H1 (cell line): ENCODE data around the gene SSU72. TPM values are rescaled to one million over a fixed set of nuclear protein-coding genes. Genes with fewer than 3 reads are reported as not detected.

ENCODE experiments used
- CTCF ChIA-PET: fragments of 300-600 bp; sonication (Branson Sonifier 250); formaldehyde crosslinking; loops from one replicate; lab custom pipeline; 2021; ENCODE audit not compliant: partially characterized antibody; lab: Charles Lee
- POLR2A ChIA-PET: fragments of 300-600 bp; sonication (Branson Sonifier 250); formaldehyde crosslinking; loops from one replicate; lab custom pipeline; 2021; ENCODE audit warnings: inconsistent platforms; ENCODE audit not compliant: partially characterized antibody; lab: Charles Lee
- DNase-seq, 2 experiments: peaks; one replicate each; pipeline versions ENCODE4 v3.0.0 to v3.0.0-alpha.2; 2010 to 2022; ENCODE audit warnings: low spot score in 2 of 2, low read depth in 1 of 2, mixed read lengths in 1 of 2
- FAIRE-seq: peaks from 2 replicates; lab custom pipeline; 2011; peaks lifted over from hg19 to GRCh38; lab: Jason Lieb, UNC
- H2AFZ ChIP-seq: 2 replicates; pipeline ENCODE4 v1.8.1; 2012; ENCODE audit warnings: low read length, inconsistent platforms
- H2AK5ac ChIP-seq: 2 replicates; pipeline ENCODE4 v1.6.1; 2013; ENCODE audit warnings: low read depth, low read length
- H2BK120ac ChIP-seq: replicated peaks from 2 replicates; pipeline ENCODE3; 2013; ENCODE audit warnings: low read depth, low read length, inconsistent platforms
- H2BK12ac ChIP-seq: 2 replicates; pipeline ENCODE4 v1.6.1; 2013; ENCODE audit warnings: low read depth, low read length
- H2BK15ac ChIP-seq: 2 replicates; pipeline ENCODE4 v1.6.1; 2013; ENCODE audit warnings: low read length
- H2BK20ac ChIP-seq: 2 replicates; pipeline ENCODE4 v1.6.1; 2013; ENCODE audit warnings: low read length
- H2BK5ac ChIP-seq: 2 replicates; pipeline ENCODE4 v1.6.1; 2013; ENCODE audit warnings: low read depth, low read length
- H3K14ac ChIP-seq: 2 replicates; pipeline ENCODE4 v1.6.1; 2013; ENCODE audit warnings: inconsistent platforms; ENCODE audit not compliant: insufficient read length
- H3K18ac ChIP-seq: 2 replicates; pipeline ENCODE4 v1.6.1; 2013; ENCODE audit warnings: low read length; ENCODE audit errors: extremely low read depth
- H3K23ac ChIP-seq: 2 replicates; pipeline ENCODE4 v1.6.1; 2013; ENCODE audit warnings: inconsistent platforms; ENCODE audit not compliant: insufficient read length
- H3K23me2 ChIP-seq: 2 replicates; pipeline ENCODE4 v1.6.1; 2013; ENCODE audit warnings: low read depth, low read length
- H3K27ac ChIP-seq: 2 replicates; pipeline ENCODE4 v1.6.1; 2011; ENCODE audit warnings: low read depth, low read length, inconsistent platforms
- H3K27me3 ChIP-seq, 4 experiments: replicated peaks in 1 of 4; 1 replicate in 1 of 4; 2 replicates in 3 of 4; pipeline versions ENCODE4 v1.6.1 to v1.8.1; 2011 to 2013; ENCODE audit warnings: low read length in 3 of 4, mild to moderate bottlenecking in 3 of 4, inconsistent platforms in 2 of 4, mixed read lengths in 2 of 4, moderate library complexity in 1 of 4; ENCODE audit not compliant: control insufficient read depth in 3 of 4, insufficient read depth in 3 of 4; ENCODE audit errors: extremely low read depth in 1 of 4
- H3K36me3 ChIP-seq, 4 experiments: 2 replicates each; pipeline versions ENCODE4 v1.6.1 to v1.8.1; 2011 to 2013; ENCODE audit warnings: mild to moderate bottlenecking in 4 of 4, low read length in 3 of 4, moderate library complexity in 2 of 4, control low read depth in 1 of 4, inconsistent platforms in 1 of 4; ENCODE audit not compliant: insufficient read depth in 4 of 4, control insufficient read depth in 2 of 4
- H3K4ac ChIP-seq: replicated peaks from 2 replicates; pipeline ENCODE3; 2013; ENCODE audit warnings: low read length, low read depth, mixed read lengths, inconsistent platforms; ENCODE audit not compliant: insufficient read length
- H3K4me1 ChIP-seq, 4 experiments: replicated peaks in 1 of 4; 1 replicate in 1 of 4; 2 replicates in 3 of 4; pipeline versions ENCODE4 v1.6.1 to v1.8.1; 2011 to 2013; ENCODE audit warnings: low read length in 3 of 4, inconsistent platforms in 2 of 4, mixed read lengths in 1 of 4; ENCODE audit not compliant: insufficient read depth in 4 of 4, control insufficient read depth in 3 of 4
- H3K4me2 ChIP-seq, 2 experiments: 2 replicates each; pipeline versions ENCODE4 v1.6.1 to v1.8.1; 2011 to 2013; ENCODE audit warnings: low read depth in 2 of 2, low read length in 2 of 2, control low read depth in 1 of 2, inconsistent platforms in 1 of 2, mild to moderate bottlenecking in 1 of 2; ENCODE audit not compliant: insufficient read depth in 1 of 2
- H3K4me3 ChIP-seq, 4 experiments: fragments of 200-600, 300-600 bp in 1 of 4; sonication (generic), shearing (Covaris generic), sonication (Bioruptor Twin) in 1 of 4; 2 replicates each; pipeline versions ENCODE4 v1.5.1 to v1.8.1; 2011 to 2016; ENCODE audit warnings: low read length in 4 of 4, low read depth in 3 of 4, control low read depth in 2 of 4, inconsistent platforms in 2 of 4, mild to moderate bottlenecking in 2 of 4, mixed read lengths in 1 of 4, moderate library complexity in 1 of 4; ENCODE audit not compliant: insufficient read depth in 2 of 4; ENCODE audit errors: extremely low read depth in 1 of 4
- H3K56ac ChIP-seq: replicated peaks from 2 replicates; pipeline ENCODE3; 2013; ENCODE audit warnings: low read depth, mild to moderate bottlenecking, mixed read lengths, low read length, inconsistent platforms; ENCODE audit not compliant: insufficient read length
- H3K79me1 ChIP-seq: 2 replicates; pipeline ENCODE4 v1.6.1; 2013; ENCODE audit warnings: low read depth, low read length, control low read depth
- H3K79me2 ChIP-seq, 2 experiments: 2 replicates each; pipeline versions ENCODE4 v1.6.1 to v1.8.1; 2012 to 2013; ENCODE audit warnings: low read length in 2 of 2, mild to moderate bottlenecking in 2 of 2, inconsistent platforms in 1 of 2; ENCODE audit not compliant: insufficient read depth in 2 of 2, control insufficient read depth in 1 of 2
- H3K9ac ChIP-seq, 4 experiments: replicated peaks in 1 of 4; 1 replicate in 1 of 4; 2 replicates in 3 of 4; pipeline versions ENCODE4 v1.6.1 to v1.8.1; 2011 to 2013; ENCODE audit warnings: low read depth in 3 of 4, low read length in 3 of 4, control low read depth in 2 of 4, mild to moderate bottlenecking in 2 of 4, moderate library complexity in 2 of 4, inconsistent platforms in 1 of 4; ENCODE audit errors: extremely low read depth in 1 of 4
- H3K9me3 ChIP-seq, 2 experiments: 2 replicates each; pipeline versions ENCODE4 v1.6.1 to v1.8.1; 2012 to 2013; ENCODE audit warnings: mild to moderate bottlenecking in 2 of 2, moderate library complexity in 2 of 2, control low read depth in 1 of 2, inconsistent platforms in 1 of 2, low read depth in 1 of 2, low read length in 1 of 2, mixed read lengths in 1 of 2; ENCODE audit not compliant: insufficient read depth in 2 of 2
- H4K20me1 ChIP-seq, 2 experiments: replicated peaks in 1 of 2; 2 replicates each; pipeline versions ENCODE3 to v1.8.1; 2011 to 2013; ENCODE audit warnings: inconsistent platforms in 2 of 2, low read length in 2 of 2, mild to moderate bottlenecking in 1 of 2; ENCODE audit not compliant: insufficient read depth in 2 of 2, control insufficient read depth in 1 of 2
- H4K5ac ChIP-seq: 2 replicates; pipeline ENCODE4 v1.6.1; 2013; ENCODE audit warnings: low read length, low read depth, mixed read lengths, inconsistent platforms; ENCODE audit not compliant: insufficient read length
- H4K8ac ChIP-seq: 2 replicates; pipeline ENCODE4 v1.8.0; 2013; ENCODE audit warnings: mild to moderate bottlenecking, moderate library complexity, low read length, inconsistent platforms; ENCODE audit not compliant: insufficient read depth; ENCODE audit errors: extremely low read depth
- H4K91ac ChIP-seq: replicated peaks from 2 replicates; pipeline ENCODE3; 2013; ENCODE audit warnings: low read length, mixed read lengths, inconsistent platforms; ENCODE audit not compliant: insufficient read length
- ASH2L ChIP-seq: fragments of 200-600, 300-600 bp; sonication (generic); IDR thresholded peaks from one replicate; pipeline ENCODE4 v1.7.1; 2017; ENCODE audit warnings: low read length
- CTCF ChIP-seq, 3 experiments: IDR thresholded peaks; 1 replicate in 2 of 3; 2 replicates in 1 of 3; pipeline versions ENCODE4 v1.5.1 to v1.6.1; 2011; ENCODE audit warnings: low read length in 3 of 3, mild to moderate bottlenecking in 3 of 3, inconsistent platforms in 2 of 3, low read depth in 1 of 3, moderate library complexity in 1 of 3; ENCODE audit not compliant: insufficient read depth in 1 of 3; ENCODE audit errors: control extremely low read depth in 1 of 3
- FOSL1 ChIP-seq: IDR thresholded peaks from 2 replicates; pipeline ENCODE4 v1.6.1; 2011; ENCODE audit warnings: mild to moderate bottlenecking, low read depth, low read length, moderate library complexity; ENCODE audit not compliant: insufficient read depth
- MAX ChIP-seq: IDR thresholded peaks from 2 replicates; pipeline ENCODE4 v1.6.1; 2012; ENCODE audit warnings: inconsistent platforms
- NANOG ChIP-seq: IDR thresholded peaks from 2 replicates; pipeline ENCODE4 v1.6.1; 2011; ENCODE audit warnings: low read length, low read depth, mild to moderate bottlenecking, inconsistent platforms; ENCODE audit not compliant: insufficient read depth, poor library complexity, severe bottlenecking
- NRF1 ChIP-seq: IDR thresholded peaks from 2 replicates; pipeline ENCODE4 v1.6.1; 2011; ENCODE audit warnings: mild to moderate bottlenecking, low read depth, low read length, improper control_type of control experiment
- RXRA ChIP-seq: IDR thresholded peaks from 2 replicates; pipeline ENCODE4 v1.6.1; 2011; ENCODE audit warnings: low read depth, mild to moderate bottlenecking, low read length, moderate library complexity; ENCODE audit not compliant: insufficient read depth
- SP2 ChIP-seq: IDR thresholded peaks from 2 replicates; pipeline ENCODE4 v1.6.1; 2012; ENCODE audit warnings: mild to moderate bottlenecking, low read length, inconsistent platforms
- WGBS, 2 experiments: shearing (Covaris generic) in 1 of 2; methylation state at CpG; one replicate each; pipeline versions ENCODE4 v1.1.6 to v1.1.7; 2013 to 2015; ENCODE audit warnings: low lambda C conversion rate in 2 of 2, mixed read lengths in 2 of 2, inconsistent platforms in 1 of 2, low coverage in 1 of 2, missing lambda C conversion rate in 1 of 2; ENCODE audit not compliant: insufficient replicate concordance in 2 of 2, insufficient coverage in 1 of 2, insufficient read length in 1 of 2; ENCODE audit errors: extremely low coverage in 1 of 2, missing lambda C conversion rate in 1 of 2; 5-methylcytosine and 5-hydroxymethylcytosine counted together
- polyA plus RNA-seq, 7 experiments: library from polyadenylated mRNA; depleted of rRNA in 3 of 7; stranded (reverse) in 5 of 7; unstranded in 2 of 7; fragments of >200 nt in 5 of 7; fragments of 200-250 nt in 2 of 7; gene quantifications; 1 replicate in 5 of 7; 2 replicates in 1 of 7; 4 replicates in 1 of 7; pipeline versions ENCODE4 v1.2.1 to v1.2.3, GENCODE V29; 2011 to 2013; ENCODE audit warnings: missing spikeins in 2 of 7, mixed read lengths in 2 of 7
- total RNA-seq: library from RNA; stranded (reverse); fragmentation: NEBNext Ultra II Directional; extraction: Animal tissue kit (Norgen Biotek cat#: 25700); gene quantifications from 2 replicates; pipeline ENCODE4 v1.2.1, GENCODE V29; 2021

The SSU72 gene
- total and polyA plus RNA-seq, 2 of the 8 experiments (the other 6 are each of a cell fraction or from before 2014, with no cell fraction given) = 110 to 165 TPM

GRCh38 chr1:1558591-1558990, 16.1 kb downstream of the SSU72 start:
- Histone ChIP-seq H3K36me3 (peaks cover 6 to 25% (median 11%) of the 10 kb centered on the region in 4 experiments; a peak in 7 of 8 replicates), H2BK5ac (no peak overlapping the region), H3K4me1 (no peaks in the 10 kb centered on the region), H2BK120ac (no peak overlapping the region), H2BK20ac (no peak overlapping the region), H4K8ac (no peak overlapping the region), H3K23ac (no peak overlapping the region), H2BK15ac (no peak overlapping the region), H3K14ac (no peak overlapping the region), H4K91ac (no peak overlapping the region), H3K56ac (no peak overlapping the region), H3K79me1 (no peaks in the 10 kb centered on the region; the same call in 1 of the 2 replicates), H3K4me3 (no peak overlapping the region), H3K23me2 (no peaks in the 10 kb centered on the region), H3K18ac (no peak overlapping the region), H3K27me3 (no peaks in the 10 kb centered on the region), H3K4me2 (no peak overlapping the region), H3K9me3 (no peaks in the 10 kb centered on the region), H2AK5ac (no peak overlapping the region), H2AFZ (no peak overlapping the region), H3K9ac (peak overlapping the region in 1 of 4 experiments; percentile 1; a peak in 1 of 7 replicates), H4K20me1 (peaks cover 7 to 28% of the 10 kb centered on the region in 2 experiments), H2BK12ac (no peak overlapping the region), H3K27ac (no peak overlapping the region), H4K5ac (no peak overlapping the region), H3K4ac (no peak overlapping the region), H3K79me2 (peaks cover 0 to 17% of the 10 kb centered on the region in 2 experiments; a peak in 1 of 4 replicates)
- CTCF ChIA-PET = interaction anchor here (0.8 to 2.4 kb wide), 3 partner anchors 11 to 61 kb away, joined by 4 to 7 read pairs (median 6); no protein-coding TSS in a partner anchor
- FAIRE-seq = no peak
- no peak for DNase-seq
- WGBS, 2 experiments = 70% methylated on average over 4 of the region's 4 CpGs; no CpG with 5 or more reads in 1 of the 2 experiments
- POLR2A ChIA-PET = interaction anchor here (0.6 to 23.0 kb wide), 9 partner anchors 5 to 220 kb away, joined by 3 to 367 read pairs (median 4); no protein-coding TSS in a partner anchor
- TF ChIP-seq RXRA = no peak
- TF ChIP-seq NRF1 = no peak
- no peak for TF ChIP-seq CTCF (IDR thresholded peaks at IDR 0.05; ENCODE audit: control extremely low read depth in 1 of 3, insufficient read depth in 1 of 3, low read depth in 1 of 3, low read length in 3 of 3)
- no peak for TF ChIP-seq MAX
- no peak for TF ChIP-seq SP2
- TF ChIP-seq ASH2L = no peak
- TF ChIP-seq NANOG = no peak
- no peak for TF ChIP-seq FOSL1
